Forelimb muscle (tissue), 1 donor: ENCODE measurements around the gene IVD. TPM values are rescaled to one million over a fixed set of nuclear protein-coding genes. Genes with fewer than 3 reads are reported as not detected.

ENCODE experiments used
- DNase-seq: peaks from one replicate; pipeline ENCODE4 v3.0.0-alpha.2; 2013; ENCODE audit warnings: low read depth
- polyA plus RNA-seq: library from polyadenylated mRNA; unstranded; fragments of 120-200 nt; gene quantifications from one replicate; pipeline ENCODE4 v1.2.1, GENCODE V29; 2013; ENCODE audit not compliant: insufficient read length

Gene IVD
- polyA plus RNA-seq, 1 donor: 54.4 TPM

GRCh38 chr15:40459391-40460015 is 53.9 kb downstream of the IVD start:
- DNase-seq: no peak

GRCh38 chr15:40460404-40460803 is 54.8 kb downstream of the IVD start:
- no peak for DNase-seq

GRCh38 chr15:40461958-40462357 is 56.4 kb downstream of the IVD start:
- DNase-seq: no peak

- no peak for DNase-seq
These were observed 57.7 kb downstream of the IVD start for GRCh38 chr15:40463279-40463678.

GRCh38 chr15:40463886-40464545 is 58.4 kb downstream of the IVD start:
- no peak for DNase-seq

- no peak for DNase-seq
These were observed 59.1 kb downstream of the IVD start for GRCh38 chr15:40464595-40465185.

- DNase-seq: no peak
These were observed 60.3 kb downstream of the IVD start for GRCh38 chr15:40465939-40466338.

GRCh38 chr15:40466426-40467260 is 61.0 kb downstream of the IVD start:
- no peak for DNase-seq

GRCh38 chr15:40467261-40467615 is 61.6 kb downstream of the IVD start:
- no peak for DNase-seq

GRCh38 chr15:40468898-40469331 is 63.3 kb downstream of the IVD start:
- no peak for DNase-seq

- no peak for DNase-seq
These were observed 64.3 kb downstream of the IVD start for GRCh38 chr15:40469776-40470390.

- DNase-seq: no peak
These were observed 65.0 kb downstream of the IVD start, which contains the start of gene CHST14 for GRCh38 chr15:40470423-40471104. CHST14 (plus strand) TSS chr15:40470984; CDS start chr15:40471214, 230 bp downstream.

Other genes starting within 250 kb of the IVD start
- gene BUB1B, start 244.7 kb upstream of the IVD start, polyA plus RNA-seq: 8.8 TPM
- 0.83 TPM for gene PAK6, start 166.7 kb upstream of the IVD start, polyA plus RNA-seq
- gene ANKRD63, start 122.7 kb upstream of the IVD start, polyA plus RNA-seq: 0.32 TPM
- 10.2 TPM for gene PLCB2, start 97.9 kb upstream of the IVD start, polyA plus RNA-seq
- 14.1 TPM for gene INAFM2, start 82.1 kb upstream of the IVD start, polyA plus RNA-seq
- 17.0 TPM for gene CCDC9B, start 64.9 kb upstream of the IVD start, polyA plus RNA-seq
- not detected for gene PHGR1, start 54.8 kb upstream of the IVD start, polyA plus RNA-seq
- 1.4 TPM for gene DISP2, start 47.6 kb upstream of the IVD start, polyA plus RNA-seq
- gene KNSTRN, start 23.1 kb upstream of the IVD start, polyA plus RNA-seq: 20.0 TPM
- 24.6 TPM for gene BAHD1, start 35.2 kb downstream of the IVD start, polyA plus RNA-seq
- gene CHST14, start 65.2 kb downstream of the IVD start, polyA plus RNA-seq: 33.8 TPM
- 14.7 TPM for gene CCDC32, start 159.2 kb downstream of the IVD start, polyA plus RNA-seq
- 8.7 TPM for gene RPUSD2, start 163.5 kb downstream of the IVD start, polyA plus RNA-seq
- 7.5 TPM for gene KNL1, start 188.5 kb downstream of the IVD start, polyA plus RNA-seq